Measurements from ENCODE around the gene HELZ. TPM values are rescaled to one million over a fixed set of nuclear protein-coding genes. Genes with fewer than 3 reads are reported as not detected.

The HELZ gene
- total RNA-seq, 2 donors from 2014 or later = 38.7 to 99.4 TPM

- DNase-seq (ENCODE audit: low spot score) = no peak
- H3K4me3 ChIP-seq = no peak overlapping the region
- H3K4me1 ChIP-seq (replicated peaks) = no peaks in the 10 kb centered on the region
- intact Hi-C loops (cut with DNase I) = no loop called here
- H3K27me3 ChIP-seq (replicated peaks; ENCODE audit: insufficient read depth) = no peaks in the 10 kb centered on the region
- no peaks in the 10 kb centered on the region for H3K36me3 ChIP-seq
- 75% methylated on average over 5 of the region's 5 CpGs for WGBS
- TF ChIP-seq POLR2AphosphoS5 (IDR thresholded peaks at IDR 0.05) = no peak
- no peak for TF ChIP-seq CTCF (IDR thresholded peaks at IDR 0.05)
- no peak for TF ChIP-seq POLR2A (IDR thresholded peaks at IDR 0.05)
- no peaks in the 10 kb centered on the region for H3K9me3 ChIP-seq
- no peak overlapping the region for H3K27ac ChIP-seq
Measured at GRCh38 chr17:67054608-67055007, 190.4 kb downstream of the HELZ start.

GRCh38 chr17:67054011-67054591 is 190.9 kb downstream of the HELZ start:
- intact Hi-C loops (cut with DNase I) = no loop called here
- DNase-seq (ENCODE audit: low spot score) = no peak
- WGBS = 86% methylated on average over 18 of the region's 19 CpGs
- Histone ChIP-seq H3K36me3 (no peaks in the 10 kb centered on the region), H3K27me3 (replicated peaks; ENCODE audit: insufficient read depth) (no peaks in the 10 kb centered on the region), H3K4me3 (no peak overlapping the region), H3K4me1 (replicated peaks) (no peaks in the 10 kb centered on the region), H3K9me3 (no peaks in the 10 kb centered on the region), H3K27ac (no peak overlapping the region)
- TF ChIP-seq CTCF (IDR thresholded peaks at IDR 0.05) = no peak
- TF ChIP-seq POLR2A (IDR thresholded peaks at IDR 0.05) = no peak
- TF ChIP-seq POLR2AphosphoS5 (IDR thresholded peaks at IDR 0.05) = no peak

GRCh38 chr17:67053438-67054000 is 191.5 kb downstream of the HELZ start:
- WGBS = 89% methylated on average over 9 of the region's 9 CpGs
- Histone ChIP-seq H3K27me3 (replicated peaks; ENCODE audit: insufficient read depth) (no peaks in the 10 kb centered on the region), H3K4me3 (no peak overlapping the region), H3K27ac (no peak overlapping the region), H3K36me3 (no peaks in the 10 kb centered on the region), H3K4me1 (replicated peaks) (no peaks in the 10 kb centered on the region), H3K9me3 (no peaks in the 10 kb centered on the region)
- DNase-seq (ENCODE audit: low spot score) = no peak
- TF ChIP-seq CTCF (IDR thresholded peaks at IDR 0.05) = no peak
- no peak for TF ChIP-seq POLR2A (IDR thresholded peaks at IDR 0.05)
- no peak for TF ChIP-seq POLR2AphosphoS5 (IDR thresholded peaks at IDR 0.05)
- intact Hi-C loops (cut with DNase I) = no loop called here

- WGBS = 90% methylated on average over 9 of the region's 9 CpGs
- no peak for DNase-seq (ENCODE audit: low spot score)
- no peak for TF ChIP-seq POLR2AphosphoS5 (IDR thresholded peaks at IDR 0.05)
- TF ChIP-seq POLR2A (IDR thresholded peaks at IDR 0.05) = no peak
- no peak for TF ChIP-seq CTCF (IDR thresholded peaks at IDR 0.05)
Measured at GRCh38 chr17:67052720-67053437, 192.1 kb downstream of the HELZ start.

More at GRCh38 chr17:67052720-67053437, 192.1 kb downstream of the HELZ start:
- intact Hi-C loops (cut with DNase I) = no loop called here
- Histone ChIP-seq H3K27ac (no peak overlapping the region), H3K4me1 (replicated peaks) (no peaks in the 10 kb centered on the region), H3K36me3 (no peaks in the 10 kb centered on the region), H3K4me3 (no peak overlapping the region), H3K27me3 (replicated peaks; ENCODE audit: insufficient read depth) (no peaks in the 10 kb centered on the region), H3K9me3 (no peaks in the 10 kb centered on the region)

All from prostate gland (tissue), 2 donors.